HG03108 (cell line): Measurements from ENCODE around the gene ANK3.

Experiments
- ATAC-seq: cut with Tn5 transposase; IDR thresholded peaks from one replicate; pipeline ENCODE4 v1.9.1; 2021; ENCODE audit warnings: moderate library complexity; ENCODE audit not compliant: unreplicated experiment

ANK3 gene

GRCh38 chr10:60144099-60144498 is 245.6 kb downstream of the ANK3 start:
- no peak for ATAC-seq

- no peak for ATAC-seq
Observed at GRCh38 chr10:60142736-60143135, 246.9 kb downstream of the ANK3 start.

- no peak for ATAC-seq
Observed at GRCh38 chr10:60141896-60142559, 247.6 kb downstream of the ANK3 start.

GRCh38 chr10:60140651-60141632 is 248.7 kb downstream of the ANK3 start:
- ATAC-seq, result no peak

- ATAC-seq, result no peak
Observed at GRCh38 chr10:60139798-60140566, 249.7 kb downstream of the ANK3 start.

GRCh38 chr10:60139290-60139689 is 250.4 kb downstream of the ANK3 start:
- no peak for ATAC-seq

- no peak for ATAC-seq
Observed at GRCh38 chr10:60138842-60139241, 250.8 kb downstream of the ANK3 start.

- ATAC-seq, result no peak
Observed at GRCh38 chr10:60138026-60138425, 251.6 kb downstream of the ANK3 start.

GRCh38 chr10:60137292-60137992 is 252.2 kb downstream of the ANK3 start:
- ATAC-seq, result no peak

GRCh38 chr10:60135020-60135419 is 254.7 kb downstream of the ANK3 start:
- ATAC-seq, result no peak

- ATAC-seq, result no peak
Observed at GRCh38 chr10:60134548-60134947, 255.1 kb downstream of the ANK3 start.

GRCh38 chr10:60130130-60130579 is 259.5 kb downstream of the ANK3 start:
- peak; percentile 64 for ATAC-seq

GRCh38 chr10:60125895-60126294 is 263.8 kb downstream of the ANK3 start:
- no peak for ATAC-seq

- no peak for ATAC-seq
Observed at GRCh38 chr10:60124536-60124935, 265.1 kb downstream of the ANK3 start.

GRCh38 chr10:60123668-60124067 is 266.0 kb downstream of the ANK3 start:
- ATAC-seq, result no peak

GRCh38 chr10:60123172-60123571 is 266.5 kb downstream of the ANK3 start:
- no peak for ATAC-seq

- ATAC-seq, result no peak
Observed at GRCh38 chr10:60122190-60122589, 267.5 kb downstream of the ANK3 start.

GRCh38 chr10:60114765-60115586 is 274.7 kb downstream of the ANK3 start:
- ATAC-seq, result peak; percentile 69

- no peak for ATAC-seq
Observed at GRCh38 chr10:60110739-60111138, 278.9 kb downstream of the ANK3 start.
